IPS-NIHi7 (cell line): ENCODE results near the gene SCART1.
"Not testable (repeated sequence)": the region's sequence is repeated elsewhere in the genome, so short reads cannot be mapped to it uniquely, and the experiment has no call there.

Experiments
- DNase-seq: peaks from one replicate; pipeline ENCODE4 v3.0.0; 2012; ENCODE audit warnings: mixed read lengths; ENCODE audit errors: extremely low spot score

SCART1 gene

GRCh38 chr10:133474027-133474426 is 20.3 kb downstream of the SCART1 start:
- no peak for DNase-seq

- DNase-seq = peak; percentile 7
Measured at GRCh38 chr10:133474665-133475424, 21.1 kb downstream of the SCART1 start.

GRCh38 chr10:133475425-133475734 is 21.6 kb downstream of the SCART1 start:
- DNase-seq = peak; percentile 3

- no peak for DNase-seq
Measured at GRCh38 chr10:133475821-133476640, 22.3 kb downstream of the SCART1 start.

GRCh38 chr10:133476641-133476990 is 22.9 kb downstream of the SCART1 start:
- no peak for DNase-seq

- peak; percentile 8 for DNase-seq
Measured at GRCh38 chr10:133481086-133481643, 27.4 kb downstream of the SCART1 start.

GRCh38 chr10:133481657-133482056 is 27.9 kb downstream of the SCART1 start:
- peak; percentile 5 for DNase-seq

GRCh38 chr10:133484818-133485217 is 31.1 kb downstream of the SCART1 start:
- DNase-seq = no peak

GRCh38 chr10:133487085-133487484 is 33.3 kb downstream of the SCART1 start:
- DNase-seq = no peak

GRCh38 chr10:133488354-133488753 is 34.6 kb downstream of the SCART1 start:
- no peak for DNase-seq

GRCh38 chr10:133489816-133490588 is 36.3 kb downstream of the SCART1 start:
- DNase-seq = no peak

GRCh38 chr10:133493562-133493961 is 39.8 kb downstream of the SCART1 start:
- not testable (repeated sequence) for DNase-seq

GRCh38 chr10:133497363-133497762 is 43.6 kb downstream of the SCART1 start:
- DNase-seq = not testable (repeated sequence)

- DNase-seq = not testable (repeated sequence)
Measured at GRCh38 chr10:133499176-133499575, 45.4 kb downstream of the SCART1 start.

GRCh38 chr10:133500897-133501296 is 47.2 kb downstream of the SCART1 start:
- not testable (repeated sequence) for DNase-seq

- DNase-seq = no peak
Measured at GRCh38 chr10:133509700-133510099, 56.0 kb downstream of the SCART1 start.

- DNase-seq = no peak
Measured at GRCh38 chr10:133511408-133511807, 57.7 kb downstream of the SCART1 start.

- no peak for DNase-seq
Measured at GRCh38 chr10:133511907-133512528, 58.3 kb downstream of the SCART1 start.

- no peak for DNase-seq
Measured at GRCh38 chr10:133515471-133515870, 61.7 kb downstream of the SCART1 start.

- DNase-seq = no peak
Measured at GRCh38 chr10:133516057-133516456, 62.3 kb downstream of the SCART1 start.

- not testable (repeated sequence) for DNase-seq
Measured at GRCh38 chr10:133518517-133518916, 64.8 kb downstream of the SCART1 start.
